Measurements from ENCODE around the gene HENMT1.

The HENMT1 gene

DNA sequence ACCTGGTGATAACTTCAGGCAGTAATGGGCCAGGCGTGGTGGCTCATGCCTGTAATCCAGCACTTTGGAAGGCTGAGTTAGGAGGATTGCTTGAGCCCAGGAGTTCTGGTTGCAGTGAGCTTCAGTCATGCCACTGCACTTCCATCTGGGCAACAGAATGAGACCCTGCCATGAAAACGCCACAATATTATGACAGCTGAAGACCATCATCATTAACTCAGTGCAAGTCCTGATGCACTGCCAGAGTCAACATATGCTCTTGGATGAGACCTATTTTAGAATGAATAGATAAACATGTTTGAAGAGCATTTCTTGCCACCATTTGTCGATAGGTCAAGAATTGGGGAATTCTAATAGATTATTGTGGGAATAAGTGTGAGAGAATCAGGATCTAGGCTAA is 26.4 kb downstream of the HENMT1 start:
- Histone ChIP-seq H3K36me3 (ENCODE audit: control insufficient read depth in 2 of 2, insufficient read depth in 1 of 2, low read length in 2 of 2) (peaks cover 0 to 44% of the 10 kb centered on the region in 2 experiments; a peak in 2 of 3 replicates), H3K4me1 (ENCODE audit: control insufficient read depth, insufficient read depth, low read length) (no peaks in the 10 kb centered on the region), H3K9me3 (ENCODE audit: control insufficient read depth, insufficient read depth, low read depth, low read length) (no peaks in the 10 kb centered on the region), H3K27ac (ENCODE audit: extremely low read depth, low read depth, low read length) (no peak overlapping the region), H3K4me3 (ENCODE audit: low read depth, low read length) (no peak overlapping the region)
- CTCF ChIA-PET = no interaction called here
- no peak for TF ChIP-seq ZEB2 (tag by site-specific recombination; IDR thresholded peaks at IDR 0.05)
- no peak for TF ChIP-seq ZNF394 (tag by site-specific recombination; IDR thresholded peaks at IDR 0.05; ENCODE audit: borderline replicate concordance)
- TF ChIP-seq ZNF791 (tag by site-specific recombination; IDR thresholded peaks at IDR 0.05) = no peak
- POLR2A ChIA-PET = no interaction called here

DNA sequence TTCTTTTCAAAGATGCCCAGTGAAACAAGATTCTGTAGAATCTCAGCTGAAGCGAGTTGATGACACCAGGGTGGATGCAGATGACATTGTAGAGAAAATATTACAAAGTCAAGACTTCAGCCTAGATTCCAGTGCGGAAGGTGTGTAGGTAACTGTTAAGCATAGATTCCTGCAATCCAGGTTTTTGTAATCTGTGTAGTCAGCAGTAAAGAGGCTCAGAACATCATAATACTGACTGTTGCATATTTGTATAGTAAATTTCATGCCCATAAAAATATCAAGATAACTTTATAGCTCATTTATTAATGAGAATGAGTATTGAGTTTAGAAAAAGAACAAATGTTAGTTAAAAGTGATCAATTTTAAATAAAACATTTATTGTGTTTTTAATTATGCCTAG is 32.2 kb downstream of the HENMT1 start:
- no peaks in the 10 kb centered on the region for H3K9me3 ChIP-seq (ENCODE audit: control insufficient read depth, insufficient read depth, low read depth, low read length)
- H3K4me3 ChIP-seq (ENCODE audit: low read depth, low read length) = no peak overlapping the region
- CTCF ChIA-PET = interaction anchor here (0.6 to 2.5 kb wide), 3 partner anchors 15 to 59 kb away, joined by 3 to 10 read pairs (median 4); no protein-coding TSS in a partner anchor
- TF ChIP-seq, protein P1, sequence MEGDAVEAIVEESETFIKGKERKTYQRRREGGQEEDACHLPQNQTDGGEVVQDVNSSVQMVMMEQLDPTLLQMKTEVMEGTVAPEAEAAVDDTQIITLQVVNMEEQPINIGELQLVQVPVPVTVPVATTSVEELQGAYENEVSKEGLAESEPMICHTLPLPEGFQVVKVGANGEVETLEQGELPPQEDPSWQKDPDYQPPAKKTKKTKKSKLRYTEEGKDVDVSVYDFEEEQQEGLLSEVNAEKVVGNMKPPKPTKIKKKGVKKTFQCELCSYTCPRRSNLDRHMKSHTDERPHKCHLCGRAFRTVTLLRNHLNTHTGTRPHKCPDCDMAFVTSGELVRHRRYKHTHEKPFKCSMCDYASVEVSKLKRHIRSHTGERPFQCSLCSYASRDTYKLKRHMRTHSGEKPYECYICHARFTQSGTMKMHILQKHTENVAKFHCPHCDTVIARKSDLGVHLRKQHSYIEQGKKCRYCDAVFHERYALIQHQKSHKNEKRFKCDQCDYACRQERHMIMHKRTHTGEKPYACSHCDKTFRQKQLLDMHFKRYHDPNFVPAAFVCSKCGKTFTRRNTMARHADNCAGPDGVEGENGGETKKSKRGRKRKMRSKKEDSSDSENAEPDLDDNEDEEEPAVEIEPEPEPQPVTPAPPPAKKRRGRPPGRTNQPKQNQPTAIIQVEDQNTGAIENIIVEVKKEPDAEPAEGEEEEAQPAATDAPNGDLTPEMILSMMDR (tag by site-specific recombination; IDR thresholded peaks at IDR 0.05) = no peak
- TF ChIP-seq SCRT1 (tag by site-specific recombination; IDR thresholded peaks at IDR 0.05; ENCODE audit: borderline replicate concordance) (no peak), RBAK (tag by site-specific recombination; IDR thresholded peaks at IDR 0.05) (no peak), GLIS1 (tag by site-specific recombination; IDR thresholded peaks at IDR 0.05) (no peak), SP7 (tag by site-specific recombination; IDR thresholded peaks at IDR 0.05) (no peak), MYNN (tag by site-specific recombination; IDR thresholded peaks at IDR 0.05; ENCODE audit: borderline replicate concordance) (no peak), ZSCAN30 (tag by site-specific recombination; IDR thresholded peaks at IDR 0.05) (no peak), ZNF223 (tag by site-specific recombination; IDR thresholded peaks at IDR 0.05) (no peak), ZNF626 (tag by site-specific recombination; IDR thresholded peaks at IDR 0.05) (no peak), OSR2 (tag by site-specific recombination; IDR thresholded peaks at IDR 0.05) (no peak), ZNF350 (tag by site-specific recombination; IDR thresholded peaks at IDR 0.05) (no peak), ZNF341 (tag by site-specific recombination; IDR thresholded peaks at IDR 0.05; ENCODE audit: low read depth) (no peak), ZNF433 (tag by site-specific recombination; IDR thresholded peaks at IDR 0.05; ENCODE audit: low read depth) (no peak), ZFP3 (tag by site-specific recombination; IDR thresholded peaks at IDR 0.05; ENCODE audit: low read depth) (no peak)
- TF ChIP-seq, protein P2, sequence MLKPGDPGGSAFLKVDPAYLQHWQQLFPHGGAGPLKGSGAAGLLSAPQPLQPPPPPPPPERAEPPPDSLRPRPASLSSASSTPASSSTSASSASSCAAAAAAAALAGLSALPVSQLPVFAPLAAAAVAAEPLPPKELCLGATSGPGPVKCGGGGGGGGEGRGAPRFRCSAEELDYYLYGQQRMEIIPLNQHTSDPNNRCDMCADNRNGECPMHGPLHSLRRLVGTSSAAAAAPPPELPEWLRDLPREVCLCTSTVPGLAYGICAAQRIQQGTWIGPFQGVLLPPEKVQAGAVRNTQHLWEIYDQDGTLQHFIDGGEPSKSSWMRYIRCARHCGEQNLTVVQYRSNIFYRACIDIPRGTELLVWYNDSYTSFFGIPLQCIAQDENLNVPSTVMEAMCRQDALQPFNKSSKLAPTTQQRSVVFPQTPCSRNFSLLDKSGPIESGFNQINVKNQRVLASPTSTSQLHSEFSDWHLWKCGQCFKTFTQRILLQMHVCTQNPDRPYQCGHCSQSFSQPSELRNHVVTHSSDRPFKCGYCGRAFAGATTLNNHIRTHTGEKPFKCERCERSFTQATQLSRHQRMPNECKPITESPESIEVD (tag by site-specific recombination; IDR thresholded peaks at IDR 0.05) = no peak
- TF ChIP-seq, protein P3, sequence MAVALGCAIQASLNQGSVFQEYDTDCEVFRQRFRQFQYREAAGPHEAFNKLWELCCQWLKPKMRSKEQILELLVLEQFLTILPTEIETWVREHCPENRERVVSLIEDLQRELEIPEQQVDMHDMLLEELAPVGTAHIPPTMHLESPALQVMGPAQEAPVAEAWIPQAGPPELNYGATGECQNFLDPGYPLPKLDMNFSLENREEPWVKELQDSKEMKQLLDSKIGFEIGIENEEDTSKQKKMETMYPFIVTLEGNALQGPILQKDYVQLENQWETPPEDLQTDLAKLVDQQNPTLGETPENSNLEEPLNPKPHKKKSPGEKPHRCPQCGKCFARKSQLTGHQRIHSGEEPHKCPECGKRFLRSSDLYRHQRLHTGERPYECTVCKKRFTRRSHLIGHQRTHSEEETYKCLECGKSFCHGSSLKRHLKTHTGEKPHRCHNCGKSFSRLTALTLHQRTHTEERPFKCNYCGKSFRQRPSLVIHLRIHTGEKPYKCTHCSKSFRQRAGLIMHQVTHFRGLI (tag by site-specific recombination; IDR thresholded peaks at IDR 0.05) = no peak
- no peaks in the 10 kb centered on the region for H3K4me1 ChIP-seq (ENCODE audit: control insufficient read depth, insufficient read depth, low read length)
- H3K27ac ChIP-seq (ENCODE audit: extremely low read depth, low read depth, low read length) = no peak overlapping the region
- H3K36me3 ChIP-seq (ENCODE audit: control insufficient read depth in 2 of 2, insufficient read depth in 1 of 2, low read length in 2 of 2) = peaks cover 0 to 27% of the 10 kb centered on the region in 2 experiments; a peak in 2 of 3 replicates
- POLR2A ChIA-PET = no interaction called here

All from HEK293 (cell line).